HG03342 (cell line): ENCODE measurements around the gene SHROOM3.
"Not testable (repeated sequence)": the region's sequence is repeated elsewhere in the genome, so short reads cannot be mapped to it uniquely, and the experiment has no call there.

Source experiments
- ATAC-seq: cut with Tn5 transposase; IDR thresholded peaks from one replicate; pipeline ENCODE4 v1.9.1; 2021; ENCODE audit warnings: mild to moderate bottlenecking, moderate library complexity; ENCODE audit not compliant: unreplicated experiment

The SHROOM3 gene

GRCh38 chr4:76434901-76435527, at the start of gene SHROOM3:
SHROOM3 (plus strand) TSS chr4:76435229; CDS start chr4:76436053, 824 bp downstream.
- ATAC-seq = no peak

- no peak for ATAC-seq
Observed at GRCh38 chr4:76385974-76386373, 49.1 kb upstream of the SHROOM3 start.

- ATAC-seq = no peak
Observed at GRCh38 chr4:76386566-76387305, 48.3 kb upstream of the SHROOM3 start.

- ATAC-seq = no peak
Observed at GRCh38 chr4:76388160-76388908, 46.7 kb upstream of the SHROOM3 start.

GRCh38 chr4:76401654-76402053, 33.4 kb upstream of the SHROOM3 start:
- ATAC-seq = no peak

GRCh38 chr4:76406081-76406480, 28.9 kb upstream of the SHROOM3 start:
- no peak for ATAC-seq

- ATAC-seq = no peak
Observed at GRCh38 chr4:76407440-76408119, 27.4 kb upstream of the SHROOM3 start.

- no peak for ATAC-seq
Observed at GRCh38 chr4:76410636-76411035, 24.4 kb upstream of the SHROOM3 start.

- ATAC-seq = no peak
Observed at GRCh38 chr4:76420188-76420761, 14.8 kb upstream of the SHROOM3 start.

- ATAC-seq = no peak
Observed at GRCh38 chr4:76420762-76421581, 14.1 kb upstream of the SHROOM3 start, which contains the start of gene CCDC158. CCDC158 (minus strand) TSS chr4:76421141; CDS start chr4:76403207, 17,934 bp downstream.

GRCh38 chr4:76423159-76423558, 11.9 kb upstream of the SHROOM3 start:
- not testable (repeated sequence) for ATAC-seq

- no peak for ATAC-seq
Observed at GRCh38 chr4:76426272-76426671, 8.8 kb upstream of the SHROOM3 start.

GRCh38 chr4:76429636-76430035, 5.4 kb upstream of the SHROOM3 start:
- no peak for ATAC-seq

- no peak for ATAC-seq
Observed at GRCh38 chr4:76430519-76431388, 4.3 kb upstream of the SHROOM3 start.

- ATAC-seq = no peak
Observed at GRCh38 chr4:76435528-76436319, 695 bp downstream of the SHROOM3 start.

GRCh38 chr4:76439491-76439890, 4.5 kb downstream of the SHROOM3 start:
- ATAC-seq = no peak

GRCh38 chr4:76441881-76442280, 6.9 kb downstream of the SHROOM3 start:
- ATAC-seq = no peak

GRCh38 chr4:76442807-76443206, 7.8 kb downstream of the SHROOM3 start:
- ATAC-seq = no peak
